GM12892 (cell line): ENCODE results near the gene SPG11.
"Not testable (repeated sequence)": the region's sequence is repeated elsewhere in the genome, so short reads cannot be mapped to it uniquely, and the experiment has no call there.

Experiments used
- POLR2A ChIP-seq: IDR thresholded peaks from 2 replicates; pipeline ENCODE4 v1.6.1; 2011; ENCODE audit warnings: low read depth, low read length, control low read depth
- POLR2AphosphoS5 ChIP-seq: IDR thresholded peaks from 2 replicates; pipeline ENCODE4 v1.6.1; 2011; ENCODE audit warnings: low read depth, low read length, control low read depth
- TAF1 ChIP-seq: IDR thresholded peaks from 2 replicates; pipeline ENCODE4 v1.6.1; 2011; ENCODE audit warnings: low read depth, mild to moderate bottlenecking, control low read depth, low read length, borderline replicate concordance

- not testable (repeated sequence) for TF ChIP-seq POLR2A, TAF1, POLR2AphosphoS5
Measured at GRCh38 chr15:44700676-44701075, 37.2 kb upstream of the SPG11 start.
